Stimulated activated naive CD8-positive, alpha-beta T cell treated with anti-CD3 and anti-CD28 coated beads, Interleukin-15, Interleukin-2, amounts not matched to agents 100 ng/mL and 50 ng/mL, for 24 hours (primary cell): ENCODE results near the gene AHNAK.

Source experiments
- H3K27ac Mint-ChIP-seq: one replicate; pipeline ENCODE4 v1.8.0; 2021; ENCODE audit warnings: mild to moderate bottlenecking, mixed read lengths
- H3K27me3 Mint-ChIP-seq: one replicate; pipeline ENCODE4 v1.8.0; 2021; ENCODE audit warnings: mixed read lengths
- H3K36me3 Mint-ChIP-seq: one replicate; pipeline ENCODE4 v1.8.0; 2021; ENCODE audit warnings: low read depth, mixed read lengths
- H3K4me1 Mint-ChIP-seq: one replicate; pipeline ENCODE4 v1.8.0; 2021; ENCODE audit warnings: low read depth, mixed read lengths
- H3K4me3 Mint-ChIP-seq: one replicate; pipeline ENCODE4 v1.8.0; 2021; ENCODE audit warnings: mild to moderate bottlenecking, mixed read lengths
- H3K9me3 Mint-ChIP-seq: one replicate; pipeline ENCODE4 v1.8.0; 2021; ENCODE audit warnings: mixed read lengths

Gene AHNAK

DNA sequence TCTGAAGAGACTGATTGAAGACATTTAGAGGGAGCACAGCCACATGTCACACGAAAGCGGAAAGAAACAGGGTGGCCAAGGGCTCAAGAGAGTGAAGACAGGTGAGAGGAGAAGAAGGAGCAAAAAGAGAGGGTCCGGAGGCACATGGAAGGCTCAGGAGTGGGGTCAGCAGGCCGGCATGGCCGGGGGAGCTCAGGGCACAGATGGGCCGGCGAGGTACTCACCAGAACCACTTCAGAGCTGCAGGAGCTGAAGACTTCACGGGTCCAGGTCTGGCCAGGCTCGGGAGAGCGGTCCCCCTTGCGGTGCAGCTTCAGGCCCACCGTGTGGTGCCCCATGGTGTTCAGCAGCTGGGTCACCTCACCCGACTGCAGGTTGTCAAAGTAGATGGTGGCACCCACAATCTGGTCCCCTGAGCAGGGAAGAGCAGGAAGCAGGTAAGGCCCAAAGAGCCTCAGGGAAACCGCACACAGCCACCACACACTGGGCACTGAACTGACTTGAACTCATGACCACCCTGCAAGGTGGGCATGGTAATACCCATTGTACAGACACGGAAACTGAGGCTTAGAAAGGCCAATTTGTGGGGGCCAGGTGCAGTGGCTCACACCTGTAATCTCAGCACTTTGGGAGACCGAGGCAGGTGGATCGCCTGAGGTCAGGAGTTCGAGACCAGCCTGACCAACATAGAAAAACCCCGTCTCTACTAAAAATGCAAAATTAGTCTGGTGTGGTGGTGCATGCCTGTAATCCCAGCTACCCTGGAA is 11.6 kb downstream of the AHNAK start:
- no peaks in the 10 kb centered on the region for H3K27me3 Mint-ChIP-seq
- peaks cover 21% of the 10 kb centered on the region for H3K4me1 Mint-ChIP-seq
- H3K27ac Mint-ChIP-seq = no peak overlapping the region
- H3K36me3 Mint-ChIP-seq = peaks cover 28% of the 10 kb centered on the region
- no peak overlapping the region for H3K4me3 Mint-ChIP-seq
- no peaks in the 10 kb centered on the region for H3K9me3 Mint-ChIP-seq

DNA sequence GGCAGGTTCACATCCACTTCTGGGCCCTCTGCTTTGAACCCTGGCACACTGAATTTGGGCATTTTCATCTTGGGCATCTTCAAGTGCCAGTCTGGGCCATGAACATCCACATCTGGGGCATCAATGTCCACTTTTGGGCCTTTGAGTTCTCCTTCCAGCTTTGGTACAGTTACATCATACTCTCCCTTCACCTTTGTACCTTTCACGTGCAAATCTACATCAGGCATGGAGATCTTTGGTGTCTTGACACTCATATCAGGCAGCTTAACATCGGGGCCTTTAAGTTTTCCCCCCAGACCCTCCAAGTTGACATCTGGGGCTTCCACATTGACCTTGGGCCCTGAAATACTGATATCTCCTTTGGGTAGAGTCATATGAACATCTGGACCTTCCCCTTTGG is 14.5 kb downstream of the AHNAK start:
- Mint-ChIP-seq H3K36me3 (peaks cover 38% of the 10 kb centered on the region), H3K27ac (no peak overlapping the region), H3K4me3 (no peak overlapping the region), H3K9me3 (no peaks in the 10 kb centered on the region), H3K27me3 (no peaks in the 10 kb centered on the region), H3K4me1 (no peaks in the 10 kb centered on the region)

GRCh38 chr11:62516736-62517371 is 29.8 kb downstream of the AHNAK start:
- Mint-ChIP-seq H3K36me3 (peaks cover 39% of the 10 kb centered on the region), H3K27ac (no peak overlapping the region), H3K27me3 (no peaks in the 10 kb centered on the region), H3K9me3 (no peaks in the 10 kb centered on the region), H3K4me3 (no peak overlapping the region), H3K4me1 (no peaks in the 10 kb centered on the region)

DNA sequence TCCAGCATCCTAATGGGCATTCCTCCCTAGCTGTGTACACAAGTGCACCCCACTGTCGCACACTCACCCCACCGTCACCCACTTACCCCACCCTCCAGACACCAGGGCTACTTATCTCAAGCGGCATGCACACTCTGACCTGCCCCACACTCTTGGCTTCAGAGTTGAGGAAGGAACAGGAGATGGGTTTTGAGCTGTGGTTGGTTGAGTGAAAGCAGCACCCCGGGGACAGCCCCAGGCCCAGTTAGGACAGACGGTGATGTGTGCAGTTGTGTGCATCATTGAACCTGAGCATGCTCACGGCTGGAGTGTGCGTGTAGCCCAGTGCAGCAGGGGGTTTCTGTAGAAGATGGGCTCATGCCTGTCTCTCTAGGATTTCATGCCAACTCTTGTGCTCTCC is 32.5 kb downstream of the AHNAK start:
- Mint-ChIP-seq H3K4me1 (no peaks in the 10 kb centered on the region), H3K27ac (no peak overlapping the region), H3K36me3 (peaks cover 23% of the 10 kb centered on the region), H3K4me3 (no peak overlapping the region), H3K9me3 (no peaks in the 10 kb centered on the region), H3K27me3 (no peaks in the 10 kb centered on the region)

GRCh38 chr11:62513626-62514025 is 33.0 kb downstream of the AHNAK start:
- Mint-ChIP-seq H3K27me3 (no peaks in the 10 kb centered on the region), H3K4me1 (peaks cover 1% of the 10 kb centered on the region), H3K27ac (no peak overlapping the region), H3K36me3 (peaks cover 22% of the 10 kb centered on the region), H3K4me3 (no peak overlapping the region), H3K9me3 (no peaks in the 10 kb centered on the region)

GRCh38 chr11:62512961-62513360 is 33.6 kb downstream of the AHNAK start:
- Mint-ChIP-seq H3K4me1 (peaks cover 6% of the 10 kb centered on the region), H3K36me3 (peaks cover 17% of the 10 kb centered on the region), H3K27me3 (no peaks in the 10 kb centered on the region), H3K4me3 (no peak overlapping the region), H3K27ac (no peak overlapping the region), H3K9me3 (no peaks in the 10 kb centered on the region)

GRCh38 chr11:62508336-62509058 is 38.1 kb downstream of the AHNAK start:
- Mint-ChIP-seq H3K36me3 (no peaks in the 10 kb centered on the region), H3K27me3 (no peaks in the 10 kb centered on the region), H3K9me3 (no peaks in the 10 kb centered on the region), H3K27ac (peak overlapping the region; percentile 21), H3K4me3 (no peak overlapping the region), H3K4me1 (peaks cover 6% of the 10 kb centered on the region)

DNA sequence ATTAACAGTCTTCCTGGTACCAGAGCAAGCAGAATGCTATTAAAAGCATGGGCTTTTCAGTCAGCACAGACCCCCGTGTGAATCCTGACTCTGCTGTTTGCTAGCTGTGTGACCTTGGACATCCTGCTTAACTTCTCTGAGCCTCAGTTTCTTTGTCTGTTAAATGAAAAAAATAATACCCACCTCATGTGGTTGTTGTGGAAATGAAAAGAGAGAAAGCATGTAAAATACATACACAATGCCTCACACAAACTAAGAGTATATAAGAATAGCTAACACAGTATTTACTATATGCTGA is 39.5 kb downstream of the AHNAK start:
- Mint-ChIP-seq H3K27ac (no peak overlapping the region), H3K9me3 (no peaks in the 10 kb centered on the region), H3K36me3 (no peaks in the 10 kb centered on the region), H3K4me1 (peaks cover 6% of the 10 kb centered on the region), H3K4me3 (no peak overlapping the region), H3K27me3 (peaks cover 6% of the 10 kb centered on the region)

DNA sequence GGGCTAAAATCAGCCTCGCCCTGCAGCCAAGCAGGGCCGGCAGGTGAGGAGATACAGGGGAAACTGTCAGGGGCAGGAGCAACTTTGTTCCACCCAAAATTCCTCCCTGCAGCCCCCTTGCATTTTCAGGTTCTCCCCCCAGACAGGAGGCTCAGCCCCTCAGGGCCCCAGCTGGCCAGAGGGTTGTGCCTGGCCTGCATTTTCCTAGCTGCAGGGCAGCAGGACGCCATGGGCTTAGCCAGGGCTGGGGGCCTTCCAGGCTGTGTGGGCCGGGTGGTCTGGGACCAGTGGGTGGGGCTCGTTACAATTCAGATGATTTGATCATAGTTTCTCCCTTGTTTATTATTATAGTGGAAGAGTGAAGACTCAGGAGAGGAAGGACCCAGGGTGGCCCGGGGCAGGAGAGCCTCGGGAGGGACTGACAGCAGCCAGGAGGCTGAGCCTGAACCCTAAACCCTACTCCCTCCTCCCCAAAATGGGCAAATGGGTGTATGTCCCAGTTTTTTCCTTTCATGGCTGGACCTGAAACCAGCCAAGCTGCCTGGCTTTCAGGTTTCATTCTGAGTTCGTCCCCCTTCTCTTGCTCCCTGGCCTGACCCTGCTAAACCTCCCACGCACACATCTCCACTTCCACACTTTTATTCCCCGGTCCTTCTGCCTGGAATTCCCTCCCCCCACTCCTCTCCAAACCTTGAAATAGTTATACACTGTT is 40.0 kb downstream of the AHNAK start:
- peaks cover 11% of the 10 kb centered on the region for H3K27me3 Mint-ChIP-seq
- no peak overlapping the region for H3K27ac Mint-ChIP-seq
- no peaks in the 10 kb centered on the region for H3K9me3 Mint-ChIP-seq
- peaks cover 6% of the 10 kb centered on the region for H3K4me1 Mint-ChIP-seq
- H3K36me3 Mint-ChIP-seq = no peaks in the 10 kb centered on the region
- no peak overlapping the region for H3K4me3 Mint-ChIP-seq

- Mint-ChIP-seq H3K9me3 (no peaks in the 10 kb centered on the region), H3K36me3 (no peaks in the 10 kb centered on the region), H3K4me1 (peaks cover 6% of the 10 kb centered on the region), H3K27me3 (peaks cover 15% of the 10 kb centered on the region), H3K4me3 (no peak overlapping the region), H3K27ac (no peak overlapping the region)
Measured at GRCh38 chr11:62505440-62506091, 41.0 kb downstream of the AHNAK start.

- Mint-ChIP-seq H3K9me3 (no peaks in the 10 kb centered on the region), H3K36me3 (no peaks in the 10 kb centered on the region), H3K4me3 (no peak overlapping the region), H3K27ac (no peak overlapping the region), H3K27me3 (peaks cover 16% of the 10 kb centered on the region), H3K4me1 (peaks cover 6% of the 10 kb centered on the region)
Measured at GRCh38 chr11:62505059-62505439, 41.6 kb downstream of the AHNAK start.

DNA sequence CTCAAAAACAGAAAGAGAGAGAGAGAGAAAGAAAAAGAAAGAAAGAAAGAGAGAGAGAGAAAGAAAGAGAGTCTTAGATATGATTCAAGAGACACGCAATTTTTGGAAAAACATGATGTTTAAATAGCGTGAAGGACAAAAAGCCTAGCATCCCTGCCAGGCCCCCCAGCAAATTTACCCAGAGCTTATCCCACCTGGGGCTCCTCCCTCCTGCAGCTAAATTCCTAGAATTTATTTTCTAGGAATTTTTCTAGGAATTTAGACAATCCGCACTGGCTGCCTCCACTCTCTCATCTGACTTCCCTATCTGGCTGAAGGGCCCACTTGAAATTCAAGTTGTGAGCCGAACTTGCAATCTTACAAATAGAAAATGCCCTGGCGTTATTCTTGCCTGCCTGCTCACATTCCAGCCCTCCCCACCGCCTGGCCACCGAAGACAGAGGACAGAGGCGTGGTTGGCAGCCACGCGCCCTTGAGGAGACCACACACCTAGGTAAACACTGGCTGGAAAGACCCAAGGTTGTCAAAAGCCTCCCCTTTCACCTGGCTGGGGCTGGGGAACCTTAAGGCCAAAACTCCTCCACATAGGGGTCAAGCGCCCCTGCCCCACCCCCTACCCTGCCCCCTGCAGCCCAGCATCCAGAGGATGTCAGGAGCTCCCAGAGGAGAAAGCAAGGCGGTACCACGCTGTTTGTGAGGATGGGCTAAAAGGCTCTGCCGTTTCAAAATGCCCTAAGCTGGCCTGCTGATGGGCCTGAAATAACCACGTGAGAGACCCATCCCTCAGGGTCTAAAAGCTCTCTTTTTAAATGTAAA is 42.2 kb downstream of the AHNAK start:
- Mint-ChIP-seq H3K27me3 (peaks cover 16% of the 10 kb centered on the region), H3K4me1 (peaks cover 6% of the 10 kb centered on the region), H3K9me3 (no peaks in the 10 kb centered on the region), H3K36me3 (no peaks in the 10 kb centered on the region), H3K27ac (no peak overlapping the region), H3K4me3 (no peak overlapping the region)

- no peaks in the 10 kb centered on the region for H3K4me1 Mint-ChIP-seq
Measured at GRCh38 chr11:62502030-62502730, 44.4 kb downstream of the AHNAK start.

More at GRCh38 chr11:62502030-62502730, 44.4 kb downstream of the AHNAK start:
- no peak overlapping the region for H3K4me3 Mint-ChIP-seq
- H3K9me3 Mint-ChIP-seq = no peaks in the 10 kb centered on the region
- H3K27me3 Mint-ChIP-seq = peaks cover 16% of the 10 kb centered on the region
- no peak overlapping the region for H3K27ac Mint-ChIP-seq
- no peaks in the 10 kb centered on the region for H3K36me3 Mint-ChIP-seq
